Measurements from ENCODE around the gene DENND1B.

DENND1B gene

GRCh38 chr1:197781968-197782721 is 6.9 kb upstream of the DENND1B start:
- H3K27me3 ChIP-seq (ENCODE audit: control insufficient read depth in 1 of 2, insufficient read depth in 2 of 2, low read length in 2 of 2): no peaks in the 10 kb centered on the region
- no peak overlapping the region for H3K27ac ChIP-seq (ENCODE audit: low read depth, low read length)
- H3K9ac ChIP-seq (ENCODE audit: low read length): no peak overlapping the region
- H3K9me3 ChIP-seq (ENCODE audit: low read length): no peaks in the 10 kb centered on the region
- H3K36me3 ChIP-seq (ENCODE audit: insufficient read depth, low read length): no peaks in the 10 kb centered on the region
- no peaks in the 10 kb centered on the region for H3K4me1 ChIP-seq (ENCODE audit: insufficient read depth, low read length)
- no peak overlapping the region for H3K4me3 ChIP-seq (ENCODE audit: low read depth in 1 of 2, low read length in 2 of 2)

- Histone ChIP-seq H3K4me1 (ENCODE audit: insufficient read depth, low read length) (no peaks in the 10 kb centered on the region), H3K4me3 (ENCODE audit: low read depth in 1 of 2, low read length in 2 of 2) (no peak overlapping the region), H3K27ac (ENCODE audit: low read depth, low read length) (no peak overlapping the region), H3K36me3 (ENCODE audit: insufficient read depth, low read length) (no peaks in the 10 kb centered on the region), H3K9me3 (ENCODE audit: low read length) (no peaks in the 10 kb centered on the region), H3K9ac (ENCODE audit: low read length) (no peak overlapping the region), H3K27me3 (ENCODE audit: control insufficient read depth in 1 of 2, insufficient read depth in 2 of 2, low read length in 2 of 2) (no peaks in the 10 kb centered on the region)
These were observed 4.6 kb upstream of the DENND1B start for GRCh38 chr1:197779921-197780320.

GRCh38 chr1:197778366-197778945 is 3.2 kb upstream of the DENND1B start:
- Histone ChIP-seq H3K4me3 (ENCODE audit: low read depth in 1 of 2, low read length in 2 of 2) (no peak overlapping the region), H3K4me1 (ENCODE audit: insufficient read depth, low read length) (peaks cover 8% of the 10 kb centered on the region), H3K27ac (ENCODE audit: low read depth, low read length) (no peak overlapping the region)

DNA sequence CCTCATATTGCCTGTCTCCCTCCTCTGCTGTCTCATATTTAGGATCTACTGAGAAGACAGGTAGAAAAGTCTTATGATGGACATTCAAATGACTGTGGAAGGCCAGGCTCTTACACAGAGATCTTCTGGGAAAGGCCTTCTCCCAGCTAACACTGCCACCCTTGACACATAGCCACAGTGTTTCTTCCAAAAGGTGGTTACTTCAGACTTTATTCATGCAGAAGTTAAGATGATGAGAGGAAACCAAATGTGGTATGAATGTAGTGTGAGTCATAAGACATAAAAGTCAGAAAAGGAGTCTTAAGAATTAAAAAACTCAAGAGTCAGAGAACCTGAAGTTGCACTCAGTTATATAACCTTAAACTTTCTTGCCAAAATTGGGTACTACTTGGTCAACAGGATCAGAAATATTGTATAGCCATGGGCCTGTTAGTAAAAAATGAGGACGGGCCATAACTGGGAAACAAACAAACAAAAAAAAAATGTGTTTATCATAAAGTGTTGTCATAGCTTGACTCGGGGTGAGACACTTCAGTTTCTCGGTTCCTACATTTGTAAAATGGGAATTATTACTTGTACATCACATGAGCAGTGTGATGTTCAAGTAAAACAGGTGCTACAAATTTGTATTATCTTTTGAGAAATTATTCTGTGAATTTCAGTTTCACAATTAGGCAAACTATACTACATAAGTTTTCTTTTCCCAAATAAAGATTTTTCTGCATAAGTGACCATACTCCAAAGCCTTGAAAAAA is 1.2 kb upstream of the DENND1B start:
- Histone ChIP-seq H3K27me3 (ENCODE audit: control insufficient read depth in 1 of 2, insufficient read depth in 2 of 2, low read length in 2 of 2) (no peaks in the 10 kb centered on the region), H3K36me3 (ENCODE audit: insufficient read depth, low read length) (no peaks in the 10 kb centered on the region), H3K9me3 (ENCODE audit: low read length) (no peaks in the 10 kb centered on the region), H3K4me1 (ENCODE audit: insufficient read depth, low read length) (peaks cover 19% of the 10 kb centered on the region), H3K4me3 (ENCODE audit: low read depth in 1 of 2, low read length in 2 of 2) (no peak overlapping the region), H3K9ac (ENCODE audit: low read length) (no peak overlapping the region), H3K27ac (ENCODE audit: low read depth, low read length) (no peak overlapping the region)

More at GRCh38 chr1:197778366-197778945, 3.2 kb upstream of the DENND1B start:
- H3K27me3 ChIP-seq (ENCODE audit: control insufficient read depth in 1 of 2, insufficient read depth in 2 of 2, low read length in 2 of 2): no peaks in the 10 kb centered on the region
- no peaks in the 10 kb centered on the region for H3K36me3 ChIP-seq (ENCODE audit: insufficient read depth, low read length)
- no peak overlapping the region for H3K9ac ChIP-seq (ENCODE audit: low read length)
- H3K9me3 ChIP-seq (ENCODE audit: low read length): no peaks in the 10 kb centered on the region

GRCh38 chr1:197774466-197775281 is 606 bp downstream of the DENND1B start:
- Histone ChIP-seq H3K4me1 (ENCODE audit: insufficient read depth, low read length) (peaks cover 19% of the 10 kb centered on the region), H3K27ac (ENCODE audit: low read depth, low read length) (peak overlapping the region; percentile 81), H3K36me3 (ENCODE audit: insufficient read depth, low read length) (no peaks in the 10 kb centered on the region), H3K9me3 (ENCODE audit: low read length) (no peaks in the 10 kb centered on the region), H3K4me3 (ENCODE audit: low read depth in 1 of 2, low read length in 2 of 2) (peak overlapping the region; percentile 50 to 79), H3K27me3 (ENCODE audit: control insufficient read depth in 1 of 2, insufficient read depth in 2 of 2, low read length in 2 of 2) (no peaks in the 10 kb centered on the region), H3K9ac (ENCODE audit: low read length) (peak overlapping the region; percentile 23)

GRCh38 chr1:197773856-197774255 is 1.4 kb downstream of the DENND1B start:
- H3K27ac ChIP-seq (ENCODE audit: low read depth, low read length): no peak overlapping the region
- peak overlapping the region in 1 of 2 donors; percentile 50 for H3K4me3 ChIP-seq (ENCODE audit: low read depth in 1 of 2, low read length in 2 of 2)
- H3K9ac ChIP-seq (ENCODE audit: low read length): peak overlapping the region; percentile 23
- no peaks in the 10 kb centered on the region for H3K9me3 ChIP-seq (ENCODE audit: low read length)
- peaks cover 19% of the 10 kb centered on the region for H3K4me1 ChIP-seq (ENCODE audit: insufficient read depth, low read length)
- H3K36me3 ChIP-seq (ENCODE audit: insufficient read depth, low read length): no peaks in the 10 kb centered on the region
- H3K27me3 ChIP-seq (ENCODE audit: control insufficient read depth in 1 of 2, insufficient read depth in 2 of 2, low read length in 2 of 2): no peaks in the 10 kb centered on the region

- no peaks in the 10 kb centered on the region for H3K27me3 ChIP-seq (ENCODE audit: control insufficient read depth in 1 of 2, insufficient read depth in 2 of 2, low read length in 2 of 2)
- no peak overlapping the region for H3K9ac ChIP-seq (ENCODE audit: low read length)
- no peaks in the 10 kb centered on the region for H3K9me3 ChIP-seq (ENCODE audit: low read length)
- no peaks in the 10 kb centered on the region for H3K36me3 ChIP-seq (ENCODE audit: insufficient read depth, low read length)
- H3K4me1 ChIP-seq (ENCODE audit: insufficient read depth, low read length): peaks cover 19% of the 10 kb centered on the region
- no peak overlapping the region for H3K27ac ChIP-seq (ENCODE audit: low read depth, low read length)
- no peak overlapping the region for H3K4me3 ChIP-seq (ENCODE audit: low read depth in 1 of 2, low read length in 2 of 2)
These were observed 3.2 kb downstream of the DENND1B start for GRCh38 chr1:197771904-197772556.

- Histone ChIP-seq H3K36me3 (ENCODE audit: insufficient read depth, low read length) (no peaks in the 10 kb centered on the region), H3K27me3 (ENCODE audit: control insufficient read depth in 1 of 2, insufficient read depth in 2 of 2, low read length in 2 of 2) (no peaks in the 10 kb centered on the region), H3K4me3 (ENCODE audit: low read depth in 1 of 2, low read length in 2 of 2) (no peak overlapping the region), H3K27ac (ENCODE audit: low read depth, low read length) (no peak overlapping the region), H3K9me3 (ENCODE audit: low read length) (no peaks in the 10 kb centered on the region), H3K9ac (ENCODE audit: low read length) (no peak overlapping the region), H3K4me1 (ENCODE audit: insufficient read depth, low read length) (peaks cover 19% of the 10 kb centered on the region)
These were observed 3.9 kb downstream of the DENND1B start for GRCh38 chr1:197771386-197771785.

- H3K4me1 ChIP-seq (ENCODE audit: insufficient read depth, low read length): peaks cover 19% of the 10 kb centered on the region
- no peak overlapping the region for H3K9ac ChIP-seq (ENCODE audit: low read length)
- no peaks in the 10 kb centered on the region for H3K36me3 ChIP-seq (ENCODE audit: insufficient read depth, low read length)
- H3K4me3 ChIP-seq (ENCODE audit: low read depth in 1 of 2, low read length in 2 of 2): no peak overlapping the region
- no peaks in the 10 kb centered on the region for H3K9me3 ChIP-seq (ENCODE audit: low read length)
- H3K27me3 ChIP-seq (ENCODE audit: control insufficient read depth in 1 of 2, insufficient read depth in 2 of 2, low read length in 2 of 2): no peaks in the 10 kb centered on the region
- H3K27ac ChIP-seq (ENCODE audit: low read depth, low read length): no peak overlapping the region
These were observed 5.0 kb downstream of the DENND1B start for GRCh38 chr1:197770243-197770642.

DNA sequence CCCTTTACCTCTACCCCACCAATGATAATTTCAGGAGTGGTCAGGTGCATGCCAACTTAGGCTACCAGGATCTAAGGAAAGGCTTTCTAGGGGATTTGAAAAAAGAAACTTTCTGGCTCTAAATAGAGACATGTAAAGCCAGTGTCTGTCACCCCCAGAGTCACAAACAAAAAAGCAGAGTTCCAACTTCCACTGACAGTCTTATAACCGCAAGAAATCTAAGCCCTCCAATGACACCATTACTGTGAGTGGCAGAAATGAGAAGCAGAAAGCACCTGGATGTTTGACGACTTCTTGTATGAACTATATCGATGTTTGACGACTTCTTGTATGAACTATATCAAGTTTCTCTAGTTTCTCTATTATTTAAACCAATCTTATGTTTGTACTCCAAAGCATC is 6.0 kb downstream of the DENND1B start:
- Histone ChIP-seq H3K27me3 (ENCODE audit: control insufficient read depth in 1 of 2, insufficient read depth in 2 of 2, low read length in 2 of 2) (no peaks in the 10 kb centered on the region), H3K4me1 (ENCODE audit: insufficient read depth, low read length) (peaks cover 19% of the 10 kb centered on the region), H3K36me3 (ENCODE audit: insufficient read depth, low read length) (no peaks in the 10 kb centered on the region), H3K27ac (ENCODE audit: low read depth, low read length) (no peak overlapping the region), H3K4me3 (ENCODE audit: low read depth in 1 of 2, low read length in 2 of 2) (no peak overlapping the region), H3K9me3 (ENCODE audit: low read length) (no peaks in the 10 kb centered on the region), H3K9ac (ENCODE audit: low read length) (no peak overlapping the region)
